NCI-H1436 treated with DMSO at 0.1 percent for 48 hours (cell line): ENCODE measurements around the gene PABPN1L.

Source experiments
- DNase-seq: peaks from one replicate; lab custom pipeline; 2025; lab: John Stamatoyannopoulos, UW

PABPN1L gene

GRCh38 chr16:88866151-88866920, at the start of gene PABPN1L:
Gene PABPN1L (minus strand): TSS chr16:88866660. CDS start chr16:88866606, 54 bp downstream.
- DNase-seq: no peak

GRCh38 chr16:88915639-88916327, 49.3 kb upstream of the PABPN1L start:
- no peak for DNase-seq

GRCh38 chr16:88914750-88915368, 48.4 kb upstream of the PABPN1L start:
- DNase-seq: no peak

GRCh38 chr16:88913870-88914269, 47.4 kb upstream of the PABPN1L start:
- no peak for DNase-seq

- DNase-seq: no peak
Measured at GRCh38 chr16:88913001-88913612, 46.6 kb upstream of the PABPN1L start.

- DNase-seq: no peak
Measured at GRCh38 chr16:88912556-88912955, 46.1 kb upstream of the PABPN1L start.

GRCh38 chr16:88911946-88912310, 45.5 kb upstream of the PABPN1L start:
- DNase-seq: no peak

GRCh38 chr16:88911136-88911945, 44.9 kb upstream of the PABPN1L start:
- DNase-seq: no peak

- no peak for DNase-seq
Measured at GRCh38 chr16:88910284-88911135, 44.0 kb upstream of the PABPN1L start.

- no peak for DNase-seq
Measured at GRCh38 chr16:88909431-88910210, 43.2 kb upstream of the PABPN1L start.

- no peak for DNase-seq
Measured at GRCh38 chr16:88908307-88908706, 41.8 kb upstream of the PABPN1L start.

GRCh38 chr16:88907768-88908167, 41.3 kb upstream of the PABPN1L start:
- DNase-seq: no peak

- no peak for DNase-seq
Measured at GRCh38 chr16:88906535-88907105, 40.2 kb upstream of the PABPN1L start.

- DNase-seq: no peak
Measured at GRCh38 chr16:88906020-88906419, 39.6 kb upstream of the PABPN1L start.

GRCh38 chr16:88905563-88905962, 39.1 kb upstream of the PABPN1L start:
- DNase-seq: no peak

GRCh38 chr16:88904676-88905365, 38.4 kb upstream of the PABPN1L start:
- no peak for DNase-seq

- no peak for DNase-seq
Measured at GRCh38 chr16:88903267-88903666, 36.8 kb upstream of the PABPN1L start.

GRCh38 chr16:88902744-88903143, 36.3 kb upstream of the PABPN1L start:
- DNase-seq: no peak

GRCh38 chr16:88901718-88902337, 35.4 kb upstream of the PABPN1L start:
- no peak for DNase-seq
